K562 (cell line): ENCODE results near the gene KRTAP29-1. TPM values are rescaled to one million over a fixed set of nuclear protein-coding genes. Genes with fewer than 3 reads are reported as not detected.

Experiments used
- FOXP4 ChIP-seq: sonication (generic); formaldehyde crosslinking; IDR thresholded peaks from 2 replicates; pipeline ENCODE4 v1.8.0; 2022; ENCODE audit warnings: mild to moderate bottlenecking, missing genetic modification reagents, borderline replicate concordance
- KAT8 ChIP-seq: fragments of 450-650 bp; IDR thresholded peaks from 2 replicates; pipeline ENCODE4 v1.6.1; 2016; ENCODE audit warnings: low read depth, mild to moderate bottlenecking
- KLF10 ChIP-seq: fragments of 250-450 bp; sonication (Bioruptor Pico); IDR thresholded peaks from 2 replicates; pipeline ENCODE4 v1.6.1; 2021; ENCODE audit warnings: matching md5 sums
- MIER1 ChIP-seq: fragments of 450-650 bp; IDR thresholded peaks from 2 replicates; pipeline ENCODE4 v1.6.1; 2016; ENCODE audit warnings: antibody characterized with exemption, mild to moderate bottlenecking, low read depth
- MXD1 ChIP-seq: fragments of 250-450 bp; sonication (Bioruptor Pico); IDR thresholded peaks from 2 replicates; pipeline ENCODE4 v1.8.0; 2021; ENCODE audit warnings: borderline replicate concordance, mild to moderate bottlenecking, moderate library complexity; ENCODE audit not compliant: poor library complexity, severe bottlenecking
- RBM22 ChIP-seq: fragments of 200-400 bp; formaldehyde crosslinking; IDR thresholded peaks from 2 replicates; pipeline ENCODE4 v1.6.1; 2018; ENCODE audit warnings: low read length, low read depth; ENCODE audit not compliant: poor library complexity, severe bottlenecking
- ZBTB5 ChIP-seq: fragments of 450-650 bp; IDR thresholded peaks from 2 replicates; pipeline ENCODE4 v1.6.1; 2017; ENCODE audit warnings: antibody characterized with exemption
- polyA plus RNA-seq, 8 experiments: library from polyadenylated mRNA; depleted of rRNA in 4 of 8; stranded (reverse) in 5 of 8; unstranded in 3 of 8; fragments of >200 nt; fragmentation: Nextera tagmentation in 2 of 8; fragmentation: Illumina TruSeq in 1 of 8; extraction: Ambion mirVana in 2 of 8; extraction: Trizol in 1 of 8; gene quantifications; 2 replicates each; pipeline versions ENCODE4 v1.2.1 to v1.2.3, GENCODE V29; 2011 to 2014; ENCODE audit warnings: inconsistent platforms in 1 of 8, missing spikeins in 1 of 8
- total RNA-seq, 7 experiments: library from RNA; depleted of rRNA in 6 of 7; stranded (reverse); fragments of >200 nt in 6 of 7; fragmentation: Illumina TruSeq in 2 of 7; extraction: Trizol in 2 of 7; gene quantifications; 2 replicates each; pipeline versions ENCODE4 v1.2.1 to v1.2.3, GENCODE V29; 2011 to 2021; ENCODE audit warnings: low replicate concordance in 1 of 7

Gene KRTAP29-1
- total and polyA plus RNA-seq, 9 of the 15 experiments (the other 6 are each of a cell fraction or from before 2014, with no cell fraction given), result not detected

GRCh38 chr17:41308251-41308917, 5.7 kb upstream of the KRTAP29-1 start (continued):
- TF ChIP-seq ZBTB5 (no peak), KLF10 (no peak), KAT8 (no peak), MIER1 (no peak), RBM22 (no peak), MXD1 (no peak), FOXP4 (no peak)
